Natural killer cell (primary cell): ENCODE data around the gene DLL1. TPM values are rescaled to one million over a fixed set of nuclear protein-coding genes. Genes with fewer than 3 reads are reported as not detected.

Experiments used
- ATAC-seq, 3 donors: fragments of 150-1000 bp in 2 of 3; fragments of 200-7000 bp in 1 of 3; cut with Tn5 transposase; 1 replicate in 1 of 3; 2 replicates in 2 of 3; pipeline ENCODE4 v1.10.0; 2021; ENCODE audit warnings: mild to moderate bottlenecking in 2 of 3, moderate library complexity in 2 of 3
- DNase-seq, 2 donors: peaks; one replicate each; pipeline versions ENCODE4 v3.0.0 to v3.0.0-alpha.2; 2013 to 2021; ENCODE audit warnings: mixed read lengths in 1 of 2
- H3K27ac ChIP-seq: one replicate; pipeline ENCODE4 v1.5.1; 2013; ENCODE audit warnings: mild to moderate bottlenecking, low read length
- H3K27me3 ChIP-seq: one replicate; pipeline ENCODE4 v1.6.1; 2013; ENCODE audit warnings: low read length; ENCODE audit not compliant: control insufficient read depth, insufficient read depth
- H3K36me3 ChIP-seq: one replicate; pipeline ENCODE4 v1.6.1; 2013; ENCODE audit warnings: low read length; ENCODE audit not compliant: control insufficient read depth, insufficient read depth
- H3K4me1 ChIP-seq: one replicate; pipeline ENCODE4 v1.6.1; 2013; ENCODE audit warnings: low read length; ENCODE audit not compliant: control insufficient read depth, insufficient read depth
- H3K4me3 ChIP-seq: one replicate; pipeline ENCODE4 v1.5.1; 2013; ENCODE audit warnings: low read length
- H3K9me3 ChIP-seq: one replicate; pipeline ENCODE4 v1.6.1; 2013; ENCODE audit warnings: low read length; ENCODE audit not compliant: control insufficient read depth, insufficient read depth
- H3K27ac Mint-ChIP-seq, 2 donors: one replicate each; pipeline ENCODE4 v1.8.0; 2022; ENCODE audit warnings: mild to moderate bottlenecking in 2 of 2, mixed read lengths in 2 of 2, moderate library complexity in 1 of 2
- H3K27me3 Mint-ChIP-seq, 2 donors: one replicate each; pipeline ENCODE4 v1.8.0; 2022; ENCODE audit warnings: low read depth in 2 of 2, mixed read lengths in 2 of 2
- H3K36me3 Mint-ChIP-seq: one replicate; pipeline ENCODE4 v1.8.0; 2022; ENCODE audit warnings: mixed read lengths
- H3K4me1 Mint-ChIP-seq, 2 donors: one replicate each; pipeline ENCODE4 v1.8.0; 2022; ENCODE audit warnings: mixed read lengths in 2 of 2
- H3K4me3 Mint-ChIP-seq: one replicate; pipeline ENCODE4 v1.8.0; 2022; ENCODE audit warnings: mild to moderate bottlenecking, moderate library complexity, mixed read lengths
- H3K9me3 Mint-ChIP-seq, 2 donors: one replicate each; pipeline ENCODE4 v1.8.0; 2022; ENCODE audit warnings: mixed read lengths in 2 of 2
- WGBS: methylation state at CpG from one replicate; pipeline ENCODE4 v1.1.7; 2013; ENCODE audit warnings: missing lambda C conversion rate; ENCODE audit not compliant: insufficient coverage; 5-methylcytosine and 5-hydroxymethylcytosine counted together
- intact Hi-C: fragments of 100-400 bp; cut with micrococcal nuclease; formaldehyde crosslinking; loops from one replicate; pipeline ENCODE4 v1.14.2; 2022
- total RNA-seq, 4 donors: library from RNA; stranded (reverse); fragments of 120-200 nt in 1 of 4; gene quantifications; one replicate each; pipeline versions ENCODE4 v1.2.3 to v1.2.4, GENCODE V29; 2013 to 2022
- TF ChIP-seq, protein P1 (sequence below): fragments of 200-600 bp; IDR thresholded peaks from one replicate; pipeline ENCODE4 v1.8.0; 2022; ENCODE audit warnings: antibody characterized with exemption

DLL1 gene
- total RNA-seq, 3 donors from 2014 or later (not counting 1 experiment from before 2014, with no cell fraction given) = 4.3 to 16.9 (median 6.0) TPM

DNA sequence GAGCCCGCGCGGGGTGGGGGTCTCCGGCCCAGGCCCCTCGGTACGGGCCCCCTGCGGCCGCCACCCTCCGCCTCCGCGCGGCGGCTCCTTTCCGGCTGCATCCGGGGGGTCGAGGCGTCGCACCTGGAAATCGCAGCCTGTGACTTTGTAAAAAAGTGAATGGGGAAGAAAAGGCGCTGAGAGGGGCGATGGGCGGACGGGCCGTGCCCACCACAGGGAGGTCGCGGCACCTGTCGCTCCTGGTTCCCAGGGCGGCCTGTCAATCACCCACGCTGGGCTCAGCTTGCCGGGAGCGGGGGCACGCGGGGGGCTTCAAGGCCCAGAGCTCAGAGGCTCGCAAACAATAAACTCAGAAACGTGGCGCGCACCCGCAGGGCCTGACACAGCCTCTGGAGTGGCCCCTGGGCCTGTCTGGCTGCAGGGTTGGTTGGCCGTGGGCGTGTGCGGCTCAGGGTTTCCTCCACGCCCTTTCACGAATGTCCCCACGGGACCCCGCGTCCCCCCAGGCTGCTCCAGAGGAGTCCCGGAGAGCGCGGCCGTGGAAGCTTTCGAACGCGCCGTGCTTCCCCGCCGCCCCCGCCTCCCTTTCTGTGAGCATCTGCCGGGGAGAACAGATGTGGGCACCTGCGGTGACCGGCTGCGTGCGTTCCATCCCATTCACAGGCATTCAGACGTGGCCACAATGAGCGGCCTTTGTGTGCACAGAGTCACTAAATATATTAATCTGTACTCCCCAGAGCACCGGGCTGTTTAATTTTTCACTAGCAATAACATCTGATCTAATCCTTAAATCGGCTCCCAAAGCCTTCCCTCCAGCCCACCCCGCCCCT lies 6.1 kb upstream of the DLL1 start:
- ATAC-seq (no peak), DNase-seq (peak in 1 of 2 donors; percentile 23)
- H3K4me3 ChIP-seq = no peak overlapping the region
- TF ChIP-seq, protein P1, sequence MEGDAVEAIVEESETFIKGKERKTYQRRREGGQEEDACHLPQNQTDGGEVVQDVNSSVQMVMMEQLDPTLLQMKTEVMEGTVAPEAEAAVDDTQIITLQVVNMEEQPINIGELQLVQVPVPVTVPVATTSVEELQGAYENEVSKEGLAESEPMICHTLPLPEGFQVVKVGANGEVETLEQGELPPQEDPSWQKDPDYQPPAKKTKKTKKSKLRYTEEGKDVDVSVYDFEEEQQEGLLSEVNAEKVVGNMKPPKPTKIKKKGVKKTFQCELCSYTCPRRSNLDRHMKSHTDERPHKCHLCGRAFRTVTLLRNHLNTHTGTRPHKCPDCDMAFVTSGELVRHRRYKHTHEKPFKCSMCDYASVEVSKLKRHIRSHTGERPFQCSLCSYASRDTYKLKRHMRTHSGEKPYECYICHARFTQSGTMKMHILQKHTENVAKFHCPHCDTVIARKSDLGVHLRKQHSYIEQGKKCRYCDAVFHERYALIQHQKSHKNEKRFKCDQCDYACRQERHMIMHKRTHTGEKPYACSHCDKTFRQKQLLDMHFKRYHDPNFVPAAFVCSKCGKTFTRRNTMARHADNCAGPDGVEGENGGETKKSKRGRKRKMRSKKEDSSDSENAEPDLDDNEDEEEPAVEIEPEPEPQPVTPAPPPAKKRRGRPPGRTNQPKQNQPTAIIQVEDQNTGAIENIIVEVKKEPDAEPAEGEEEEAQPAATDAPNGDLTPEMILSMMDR = no peak
- H3K36me3 ChIP-seq = no peaks in the 10 kb centered on the region
- Mint-ChIP-seq H3K36me3 (no peaks in the 10 kb centered on the region), H3K4me1 (peaks cover 13 to 39% of the 10 kb centered on the region in 2 donors), H3K27ac (no peak overlapping the region), H3K27me3 (peaks cover 34 to 67% of the 10 kb centered on the region in 2 donors), H3K4me3 (no peak overlapping the region), H3K9me3 (no peaks in the 10 kb centered on the region)
- WGBS = 11% methylated on average over 67 of the region's 67 CpGs
- peaks cover 37% of the 10 kb centered on the region for H3K4me1 ChIP-seq
- H3K27ac ChIP-seq = no peak overlapping the region
- H3K9me3 ChIP-seq = no peaks in the 10 kb centered on the region
- H3K27me3 ChIP-seq = peaks cover 30% of the 10 kb centered on the region
- intact Hi-C loops = loop anchor here (10.0 kb wide), 1 partner anchor 218 kb away; no protein-coding TSS in a partner anchor

DNA sequence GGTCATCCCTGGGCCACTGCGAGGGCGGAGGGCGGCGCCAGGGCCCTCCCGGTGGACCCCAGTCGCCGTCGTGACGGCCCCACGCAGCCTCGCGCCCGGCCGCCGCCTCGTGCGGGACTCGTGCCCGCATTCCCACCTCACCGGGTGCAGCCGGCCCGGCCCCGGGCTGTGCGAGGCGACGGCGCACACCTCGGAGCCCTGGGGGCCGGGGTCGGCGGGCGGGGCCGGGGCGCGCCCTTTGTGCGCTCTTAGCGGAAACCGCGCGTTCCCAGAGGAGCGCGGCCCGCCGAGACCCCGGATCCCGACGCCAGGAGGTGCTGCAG lies 5.5 kb upstream of the DLL1 start:
- Histone ChIP-seq H3K27me3 (peaks cover 33% of the 10 kb centered on the region), H3K4me3 (no peak overlapping the region), H3K9me3 (no peaks in the 10 kb centered on the region), H3K27ac (no peak overlapping the region), H3K4me1 (peaks cover 43% of the 10 kb centered on the region), H3K36me3 (no peaks in the 10 kb centered on the region)
- Mint-ChIP-seq H3K4me3 (no peak overlapping the region), H3K36me3 (no peaks in the 10 kb centered on the region), H3K4me1 (peaks cover 17 to 44% of the 10 kb centered on the region in 2 donors), H3K27me3 (peaks cover 29 to 65% of the 10 kb centered on the region in 2 donors), H3K9me3 (no peaks in the 10 kb centered on the region), H3K27ac (no peak overlapping the region)
- intact Hi-C loops = loop anchor here (10.0 kb wide), 1 partner anchor 218 kb away; no protein-coding TSS in a partner anchor
- TF ChIP-seq, protein P1 = no peak
- 3% methylated on average over 47 of the region's 47 CpGs for WGBS
- no peak for DNase-seq
- ATAC-seq = no peak

DNA sequence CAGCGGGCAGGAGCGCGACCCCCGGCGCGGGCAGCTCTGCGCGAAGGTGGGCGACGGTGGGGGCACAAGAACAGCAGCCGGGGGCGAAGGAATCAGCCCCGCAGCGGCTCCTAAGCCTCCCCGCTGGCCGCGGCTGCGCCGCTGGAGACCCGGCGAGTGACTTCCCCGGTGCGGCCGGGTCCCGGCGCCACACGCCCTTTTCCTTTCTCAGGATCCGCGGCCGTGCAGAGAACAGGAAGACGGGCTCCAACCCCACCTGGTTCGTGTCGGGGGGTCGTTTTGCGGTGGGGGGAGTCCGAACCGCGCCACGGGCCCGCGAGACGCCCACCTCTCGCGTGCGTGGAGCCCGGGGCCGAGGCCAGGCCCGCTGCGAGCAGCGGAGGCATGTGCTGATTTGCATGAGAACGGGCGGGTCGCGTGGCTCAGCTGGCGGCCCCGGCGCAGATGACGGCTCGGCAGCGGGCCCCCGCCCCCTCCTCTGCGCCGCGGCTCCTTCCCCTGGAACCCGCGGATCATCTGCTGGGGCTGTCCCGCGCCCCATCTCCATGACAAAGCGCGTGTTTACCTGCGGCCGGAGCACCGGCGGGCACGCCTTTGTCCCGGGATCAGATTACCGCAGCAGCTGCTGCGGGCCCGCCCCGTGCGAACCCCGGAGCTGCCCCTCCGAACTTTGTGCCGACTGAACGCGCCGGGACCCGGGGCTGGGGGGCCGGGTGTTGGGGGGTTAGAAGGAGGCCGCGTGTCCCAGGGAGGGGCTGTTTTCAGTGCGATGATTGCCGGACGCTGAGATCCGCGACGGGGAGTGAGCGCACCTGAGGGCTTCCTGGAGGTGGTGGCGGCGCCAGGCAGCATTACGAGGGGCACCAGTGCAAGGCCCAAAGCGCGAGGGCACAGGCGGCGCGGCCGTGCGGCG lies 4.9 kb upstream of the DLL1 start:
- H3K9me3 ChIP-seq = no peaks in the 10 kb centered on the region
- WGBS = under 1% methylated on average over 109 of the region's 109 CpGs
- Mint-ChIP-seq H3K4me3 (peak overlapping the region; percentile 73), H3K27ac (peak overlapping the region in 1 of 2 donors; percentile 18), H3K27me3 (peaks cover 25 to 60% of the 10 kb centered on the region in 2 donors), H3K4me1 (peaks cover 17 to 44% of the 10 kb centered on the region in 2 donors), H3K9me3 (no peaks in the 10 kb centered on the region), H3K36me3 (no peaks in the 10 kb centered on the region)
- peak overlapping the region; percentile 4 for H3K4me3 ChIP-seq
- intact Hi-C loops = loop anchor here (10.0 kb wide), 1 partner anchor 219 kb away; no protein-coding TSS in a partner anchor
- no peaks in the 10 kb centered on the region for H3K36me3 ChIP-seq
- peak; percentile 57 to 67 (median 59) for ATAC-seq
- DNase-seq = peak in 1 of 2 donors; percentile 69
- H3K4me1 ChIP-seq = peaks cover 44% of the 10 kb centered on the region
- TF ChIP-seq, protein P1 = no peak
- H3K27ac ChIP-seq = no peak overlapping the region
- peaks cover 33% of the 10 kb centered on the region for H3K27me3 ChIP-seq
